Right renal pelvis (tissue), 4 donors: ENCODE measurements around the gene PITPNM2. TPM values are rescaled to one million over a fixed set of nuclear protein-coding genes. Genes with fewer than 3 reads are reported as not detected.
"Not testable (repeated sequence)": the region's sequence is repeated elsewhere in the genome, so short reads cannot be mapped to it uniquely, and the experiment has no call there.

Source experiments
- DNase-seq, 4 donors: peaks; one replicate each; pipeline ENCODE4 v3.0.0-alpha.2; 2013; ENCODE audit warnings: low read depth in 4 of 4, low spot score in 3 of 4, missing footprints in 1 of 4
- polyA plus RNA-seq, 4 donors: library from polyadenylated mRNA; unstranded; fragments of 120-200 nt; gene quantifications; one replicate each; pipeline ENCODE4 v1.2.1, GENCODE V29; 2013; ENCODE audit not compliant: insufficient read length in 4 of 4

The PITPNM2 gene
- polyA plus RNA-seq, 4 donors = 6.3 to 8.5 (median 7.1) TPM

DNA sequence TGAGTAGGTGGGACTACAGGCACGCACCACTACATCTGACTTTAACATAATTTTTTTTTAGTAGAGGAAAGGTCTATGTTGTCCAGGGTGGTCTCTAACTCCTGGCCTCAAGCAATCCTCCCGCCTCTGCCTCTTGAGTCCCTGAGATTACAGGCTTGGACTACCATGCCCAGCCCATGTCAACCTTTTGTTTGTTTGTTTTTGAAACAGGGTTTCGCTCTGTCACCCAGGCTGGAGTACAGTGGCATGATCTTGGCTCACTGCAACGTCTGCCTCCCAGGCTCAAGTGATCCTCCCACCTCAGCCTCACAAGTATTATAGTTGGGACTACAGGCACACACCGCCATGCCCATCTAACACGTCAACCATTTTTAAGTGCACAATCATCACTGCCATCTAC, 29.2 kb downstream of the PITPNM2 start:
- DNase-seq = no peak

DNA sequence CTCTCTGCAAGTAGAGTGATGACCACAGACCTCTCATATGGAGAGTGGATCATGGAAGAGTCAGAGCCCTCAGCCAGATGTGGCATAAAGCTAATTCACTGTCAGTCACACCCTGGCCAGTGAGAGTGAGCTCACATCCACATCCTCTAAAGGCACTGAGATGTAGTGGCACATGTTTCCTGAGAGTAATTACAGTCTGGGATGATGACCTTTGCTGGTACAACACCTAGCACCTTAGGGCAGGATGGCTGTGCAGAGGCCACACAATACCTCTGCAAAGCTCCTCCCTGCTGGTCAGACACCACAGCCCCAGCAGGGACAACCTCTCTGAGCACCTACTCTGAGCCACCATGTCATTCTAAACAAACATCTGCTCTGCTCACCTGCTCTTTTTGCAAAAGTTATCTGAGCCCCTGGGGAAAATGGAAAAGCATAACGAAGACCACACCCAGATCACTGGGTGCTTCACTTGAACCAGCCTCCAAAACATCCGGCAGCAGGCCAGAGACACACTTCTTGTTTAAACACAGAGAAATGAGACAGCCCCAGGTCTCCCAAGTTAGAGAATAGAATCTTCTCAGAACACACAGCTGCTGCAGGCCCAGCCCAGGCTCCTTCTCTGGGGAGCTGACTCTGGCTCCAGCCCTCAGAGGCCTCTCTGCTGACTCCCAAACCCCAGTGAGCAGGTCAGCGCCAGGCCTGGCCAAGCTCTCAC, 30.3 kb downstream of the PITPNM2 start:
- no peak for DNase-seq

DNA sequence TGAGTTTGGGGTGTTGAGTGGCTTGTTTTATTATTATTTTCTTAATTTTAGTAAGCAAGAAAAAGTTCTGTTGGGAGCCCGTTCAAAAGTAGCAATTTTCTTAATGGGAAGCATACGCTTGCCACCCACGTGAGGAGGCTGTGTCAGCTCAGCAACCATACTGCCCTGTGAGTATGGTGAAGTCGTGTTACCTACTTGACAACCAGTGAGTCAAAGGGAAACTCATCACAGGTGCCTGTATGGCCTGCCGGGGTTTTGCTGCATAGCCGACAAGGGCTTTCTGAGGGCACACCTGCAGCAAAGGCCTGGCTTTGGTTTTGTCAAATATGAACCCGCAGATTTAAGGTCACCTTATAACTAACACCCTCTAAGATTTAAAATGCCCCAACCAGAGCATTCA, 31.1 kb downstream of the PITPNM2 start:
- DNase-seq = no peak

GRCh38 chr12:123118497-123118896, 32.4 kb downstream of the PITPNM2 start:
- DNase-seq = no peak

DNA sequence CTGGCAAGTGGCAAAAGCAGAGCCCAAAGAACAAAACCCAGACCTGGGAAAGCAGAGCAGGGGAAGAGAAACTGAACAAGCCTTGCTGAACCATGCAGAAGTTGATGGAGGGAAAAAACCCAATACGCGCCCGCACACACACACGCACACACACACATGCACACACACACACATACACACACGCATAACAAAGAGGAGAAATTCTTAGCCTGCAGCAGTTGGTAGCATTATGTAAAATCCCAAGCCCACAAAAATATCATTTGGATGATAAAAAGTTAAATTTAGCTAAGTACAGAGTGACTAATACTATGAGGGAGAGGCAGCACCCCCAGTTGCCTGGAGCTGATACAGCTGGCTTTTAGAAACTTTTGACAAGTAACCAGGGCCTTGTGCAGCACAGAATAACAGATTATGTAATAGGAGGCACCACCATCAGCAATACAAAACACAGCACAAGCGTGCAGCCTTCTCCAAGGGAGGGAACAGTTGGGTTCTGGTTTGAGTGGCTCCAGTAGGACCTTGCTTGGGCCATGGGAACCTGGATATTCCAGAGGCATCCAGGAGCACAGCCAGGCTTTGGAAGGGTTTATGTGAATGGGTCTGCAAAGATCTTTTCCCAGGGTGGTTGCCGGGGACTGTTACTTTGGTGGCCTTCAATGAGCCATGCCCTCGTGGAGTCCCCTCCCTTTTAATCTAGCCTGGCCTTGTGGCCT, 35.3 kb downstream of the PITPNM2 start:
- no peak for DNase-seq

GRCh38 chr12:123114304-123115083, 36.4 kb downstream of the PITPNM2 start:
- no peak for DNase-seq

DNA sequence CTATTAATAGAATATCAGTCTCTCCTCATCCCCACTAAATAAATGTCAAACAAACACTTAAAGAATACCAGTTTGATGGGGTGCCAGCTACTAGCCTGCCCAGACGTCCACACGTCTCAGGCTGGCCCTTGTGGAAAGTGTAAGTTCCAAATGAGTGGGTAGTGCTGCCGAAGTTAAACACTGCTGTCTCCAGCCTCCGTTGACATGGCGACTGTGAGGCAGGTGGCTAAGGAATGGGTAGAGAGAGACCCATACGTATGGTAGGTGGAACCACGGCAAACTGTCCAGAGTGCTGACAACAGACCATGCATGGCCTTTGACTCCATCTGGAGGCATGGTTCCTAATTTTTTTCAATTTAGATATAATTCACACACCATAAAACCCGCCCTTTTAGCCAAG, 37.9 kb downstream of the PITPNM2 start:
- no peak for DNase-seq

- DNase-seq = no peak
Measured at GRCh38 chr12:123111498-123112165, 39.3 kb downstream of the PITPNM2 start.

- no peak for DNase-seq
Measured at GRCh38 chr12:123109319-123109772, 41.5 kb downstream of the PITPNM2 start.

GRCh38 chr12:123108682-123109066, 42.2 kb downstream of the PITPNM2 start:
- no peak for DNase-seq

DNA sequence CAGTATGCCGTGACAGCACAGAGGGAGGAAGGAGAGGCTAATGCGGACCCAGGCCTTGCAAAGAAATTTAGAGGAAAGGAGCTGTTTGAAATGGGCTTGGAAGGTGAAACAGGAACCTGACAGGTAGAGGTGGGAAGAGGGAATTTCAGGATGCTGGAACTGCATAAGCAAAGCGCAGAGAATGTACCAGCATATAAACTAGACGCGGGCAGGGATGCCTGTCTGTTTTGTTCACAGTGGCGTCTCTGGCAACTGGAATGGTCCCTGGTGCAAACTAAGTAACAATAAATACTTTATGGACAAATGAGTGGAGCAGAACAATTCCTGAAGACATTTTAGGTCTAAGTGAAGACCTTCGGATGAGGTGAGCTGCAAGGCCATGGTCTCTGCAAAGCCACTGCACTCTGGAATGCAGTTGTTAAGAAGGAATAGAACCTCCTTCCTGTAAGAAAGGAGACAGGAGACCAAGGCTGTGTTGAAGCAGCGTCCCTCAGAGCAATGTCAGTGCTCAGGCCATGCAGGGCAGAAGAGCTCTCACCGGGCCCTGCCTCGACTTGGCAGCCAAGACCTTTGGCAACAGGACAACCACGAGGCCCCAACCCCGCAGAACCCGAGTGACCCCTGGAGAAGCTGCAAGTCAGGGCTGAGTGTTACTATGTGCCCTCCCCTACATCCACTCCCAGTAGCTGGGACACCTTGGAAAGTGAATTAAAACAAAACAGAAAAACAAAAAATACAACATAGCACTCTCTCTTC, 42.8 kb downstream of the PITPNM2 start:
- DNase-seq = no peak

DNA sequence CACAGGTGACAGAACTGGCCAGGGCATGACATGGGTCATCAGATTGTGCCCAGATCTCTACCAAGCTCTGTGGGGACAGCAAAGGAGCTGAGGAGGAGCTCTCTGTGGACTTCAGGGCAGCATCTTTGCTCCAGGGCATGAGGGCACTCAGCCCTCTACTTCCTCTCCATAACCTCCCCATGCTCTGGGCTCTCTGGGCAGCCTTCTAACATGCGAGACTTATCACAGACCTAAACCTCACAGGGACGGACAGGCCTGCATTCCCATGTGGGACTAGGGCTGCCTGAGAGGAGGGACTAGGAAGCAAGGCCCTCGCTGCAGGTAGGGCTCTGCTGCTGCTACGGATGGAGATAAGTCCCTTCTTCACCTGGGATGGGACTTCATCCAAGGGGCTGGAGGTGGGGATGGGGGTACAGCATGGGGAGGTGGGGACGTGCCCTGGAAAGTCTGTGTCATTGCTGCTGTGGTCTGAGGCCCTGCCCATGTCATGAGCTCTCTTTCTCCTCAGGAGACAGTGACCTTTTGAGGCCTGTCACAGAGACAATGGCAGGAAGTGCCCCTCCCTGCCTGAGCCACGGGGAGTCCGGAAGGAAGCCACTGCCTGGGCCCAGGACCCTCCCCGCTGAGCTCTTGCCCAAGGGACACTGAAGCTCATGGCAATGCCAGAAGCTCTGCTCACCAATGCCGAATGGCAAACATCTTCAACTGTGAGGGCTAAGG, 44.1 kb downstream of the PITPNM2 start:
- no peak for DNase-seq

GRCh38 chr12:123105211-123105826, 45.6 kb downstream of the PITPNM2 start:
- no peak for DNase-seq

GRCh38 chr12:123104809-123105208, 46.1 kb downstream of the PITPNM2 start:
- DNase-seq = no peak

DNA sequence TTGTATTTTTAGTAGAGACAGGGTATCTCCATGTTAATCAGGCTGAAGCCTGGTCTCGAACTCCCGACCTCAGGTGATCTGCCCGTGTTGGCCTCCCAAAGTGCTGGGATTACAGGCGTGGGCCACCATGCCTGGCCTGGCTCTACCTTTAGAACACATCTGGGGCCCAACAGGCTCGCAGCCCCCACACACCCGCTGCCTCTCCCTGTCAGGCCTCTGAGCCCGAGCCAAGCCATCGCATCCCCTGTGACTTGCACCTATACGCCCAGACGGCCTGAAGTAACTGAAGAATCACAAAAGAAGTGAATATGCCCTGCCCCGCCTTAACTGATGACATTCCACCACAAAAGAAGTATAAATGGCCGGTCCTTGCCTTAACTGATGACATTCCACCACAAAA, 46.8 kb downstream of the PITPNM2 start:
- not testable (repeated sequence) for DNase-seq

- no peak for DNase-seq
Measured at GRCh38 chr12:123102781-123103503, 47.9 kb downstream of the PITPNM2 start.

- DNase-seq = no peak
Measured at GRCh38 chr12:123102366-123102765, 48.5 kb downstream of the PITPNM2 start.

DNA sequence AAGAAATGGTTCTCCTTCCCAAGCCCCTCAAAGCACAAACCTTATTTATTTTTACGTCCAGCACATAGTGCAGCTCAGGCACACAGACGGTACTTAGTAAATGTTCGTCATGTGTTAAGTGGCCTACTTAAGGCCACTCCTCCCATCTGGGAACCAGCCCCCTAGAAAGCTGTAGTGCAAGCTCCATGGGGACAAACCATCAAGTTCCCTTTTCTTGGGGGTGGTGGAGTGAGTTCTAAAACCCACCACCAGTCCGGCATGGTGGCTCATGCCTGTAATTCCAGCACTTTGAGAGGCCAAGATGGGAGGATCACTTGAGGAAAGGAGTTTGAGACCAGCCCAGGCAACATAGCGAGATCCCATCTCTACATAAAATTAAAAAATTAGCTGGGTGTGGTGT, 49.4 kb downstream of the PITPNM2 start:
- no peak for DNase-seq
